ENCODE results near the gene ZDHHC11. TPM values are rescaled to one million over a fixed set of nuclear protein-coding genes. Genes with fewer than 3 reads are reported as not detected.
A peak's percentile ranks its signal among the peaks of the same experiment; 100 is the strongest.
"Not testable (repeated sequence)": the region's sequence is repeated elsewhere in the genome, so short reads cannot be mapped to it uniquely, and the experiment has no call there.

The ZDHHC11 gene
- polyA plus RNA-seq, 6 donors from 2014 or later = not detected

- no peaks in the 10 kb centered on the region for H3K9me3 Mint-ChIP-seq
- peak overlapping the region in 1 of 8 donors; percentile 1 for H3K4me3 Mint-ChIP-seq
- no peak for ATAC-seq (ENCODE audit: low read depth in 2 of 2)
- no peaks in the 10 kb centered on the region for H3K27me3 Mint-ChIP-seq
- peaks cover 7% of the 10 kb centered on the region in 2 donors for H3K36me3 Mint-ChIP-seq
- peaks cover 3 to 5% (median 4%) of the 10 kb centered on the region in 3 donors for H3K4me1 Mint-ChIP-seq
- peak overlapping the region in 1 of 6 donors; percentile 53 for H3K27ac Mint-ChIP-seq
- DNase-seq = no peak
These were observed 10.9 kb upstream of the ZDHHC11 start for GRCh38 chr5:861442-862366.

DNA sequence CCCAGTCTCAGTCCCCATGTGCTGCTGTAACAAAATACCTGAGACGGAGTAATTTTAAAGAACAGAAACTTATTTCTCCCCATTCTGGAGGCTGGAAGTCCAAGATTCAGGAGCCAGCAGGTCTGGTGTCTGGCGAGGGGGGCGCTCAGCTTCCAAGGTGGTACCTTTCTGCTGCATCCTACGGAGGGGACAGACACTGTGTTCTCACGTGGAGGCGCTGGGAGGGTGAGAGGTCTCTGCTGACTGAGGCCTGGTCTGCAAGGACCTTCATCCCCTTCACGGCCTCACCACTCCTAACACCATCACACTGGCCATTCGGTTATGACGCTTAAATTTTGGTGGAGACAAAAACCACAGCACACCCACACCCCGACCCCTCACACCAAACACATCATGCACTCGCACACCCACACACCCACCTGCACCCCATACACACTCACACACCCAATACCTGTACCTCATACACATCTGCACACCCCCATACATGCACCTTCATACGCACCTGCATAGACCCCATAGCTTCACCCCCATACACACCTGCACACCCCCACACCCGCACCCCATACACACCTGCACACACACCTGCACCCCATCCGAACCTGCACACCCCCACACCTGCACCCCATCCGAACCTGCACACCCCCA lies 9.8 kb upstream of the ZDHHC11 start:
- H3K27ac Mint-ChIP-seq = peak overlapping the region in 1 of 6 donors; percentile 69
- peaks cover 3 to 5% (median 4%) of the 10 kb centered on the region in 3 donors for H3K4me1 Mint-ChIP-seq
- ATAC-seq (ENCODE audit: low read depth in 2 of 2) = no peak
- H3K36me3 Mint-ChIP-seq = no peaks in the 10 kb centered on the region
- H3K9me3 Mint-ChIP-seq = no peaks in the 10 kb centered on the region
- DNase-seq = no peak
- H3K4me3 Mint-ChIP-seq = no peak overlapping the region
- no peaks in the 10 kb centered on the region for H3K27me3 Mint-ChIP-seq

- ATAC-seq (ENCODE audit: low read depth in 2 of 2) = no peak
- H3K36me3 Mint-ChIP-seq = no peaks in the 10 kb centered on the region
These were observed 9.1 kb upstream of the ZDHHC11 start for GRCh38 chr5:859798-860296.

DNA sequence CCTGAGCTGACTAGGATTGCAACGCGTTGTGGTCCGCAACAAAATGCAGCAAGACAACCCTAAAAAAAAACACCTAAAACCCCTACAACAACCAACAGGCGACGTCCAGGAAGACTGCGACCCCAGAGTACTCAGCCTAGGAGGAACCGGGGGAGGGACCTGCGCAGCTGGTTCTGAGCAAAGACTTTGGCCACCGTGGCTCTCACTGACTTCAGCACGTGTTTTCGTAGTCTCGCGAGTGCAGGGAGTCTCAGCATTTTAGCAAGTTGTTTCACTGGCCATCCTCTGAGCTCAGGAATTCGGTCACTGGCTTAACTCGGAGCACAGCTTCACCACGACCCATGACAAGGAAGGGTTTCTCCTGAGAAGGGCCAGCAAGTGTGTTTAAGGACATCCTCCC lies 8.6 kb upstream of the ZDHHC11 start:
- Mint-ChIP-seq H3K9me3 (no peaks in the 10 kb centered on the region), H3K4me1 (peaks cover 3 to 5% (median 4%) of the 10 kb centered on the region in 3 donors), H3K4me3 (no peak overlapping the region), H3K36me3 (no peaks in the 10 kb centered on the region), H3K27me3 (no peaks in the 10 kb centered on the region), H3K27ac (no peak overlapping the region)
- ATAC-seq (ENCODE audit: low read depth in 2 of 2) (no peak), DNase-seq (no peak)

More at GRCh38 chr5:859798-860296, 9.1 kb upstream of the ZDHHC11 start:
- H3K4me3 Mint-ChIP-seq = no peak overlapping the region
- peak overlapping the region in 1 of 6 donors; percentile 68 for H3K27ac Mint-ChIP-seq
- H3K9me3 Mint-ChIP-seq = no peaks in the 10 kb centered on the region
- peaks cover 3 to 5% (median 4%) of the 10 kb centered on the region in 3 donors for H3K4me1 Mint-ChIP-seq
- H3K27me3 Mint-ChIP-seq = no peaks in the 10 kb centered on the region
- no peak for DNase-seq

DNA sequence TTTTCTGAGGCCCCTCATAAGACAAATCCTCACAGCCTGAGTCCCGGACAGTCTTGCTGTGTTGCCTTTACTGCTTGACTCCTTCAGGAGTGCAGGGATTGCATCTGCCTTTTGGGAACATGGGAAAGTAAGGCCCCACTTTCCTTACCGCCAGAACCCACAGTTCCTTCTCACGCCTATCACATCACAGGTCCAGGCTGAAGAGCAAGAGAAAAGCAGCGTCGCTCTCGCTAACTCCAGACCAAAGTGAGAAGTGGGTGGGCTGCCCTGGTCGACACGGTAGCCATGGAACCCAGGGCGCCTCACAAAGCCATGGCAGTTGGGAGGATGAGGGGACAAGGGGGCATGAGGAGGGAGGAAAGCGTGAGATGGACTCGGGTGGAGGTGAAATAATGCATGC lies 7.9 kb upstream of the ZDHHC11 start:
- H3K9me3 Mint-ChIP-seq = no peaks in the 10 kb centered on the region
- H3K27ac Mint-ChIP-seq = peak overlapping the region in 3 of 6 donors; percentile 47 to 89 (median 56)
- ATAC-seq (ENCODE audit: low read depth in 2 of 2) (no peak), DNase-seq (no peak)
- H3K36me3 Mint-ChIP-seq = no peaks in the 10 kb centered on the region
- no peaks in the 10 kb centered on the region for H3K27me3 Mint-ChIP-seq
- peak overlapping the region in 1 of 8 donors; percentile 53 for H3K4me3 Mint-ChIP-seq
- peaks cover 3 to 5% (median 4%) of the 10 kb centered on the region in 3 donors for H3K4me1 Mint-ChIP-seq

- DNase-seq (no peak), ATAC-seq (ENCODE audit: low read depth in 2 of 2) (no peak)
- no peak overlapping the region for H3K27ac Mint-ChIP-seq
- H3K36me3 Mint-ChIP-seq = no peaks in the 10 kb centered on the region
- no peaks in the 10 kb centered on the region for H3K9me3 Mint-ChIP-seq
- H3K4me1 Mint-ChIP-seq = peaks cover 3 to 5% (median 4%) of the 10 kb centered on the region in 3 donors
- H3K4me3 Mint-ChIP-seq = no peak overlapping the region
- peaks cover 0 to 10% (median 4%) of the 10 kb centered on the region in 3 donors for H3K27me3 Mint-ChIP-seq
These were observed 6.0 kb upstream of the ZDHHC11 start for GRCh38 chr5:856531-857425.

DNA sequence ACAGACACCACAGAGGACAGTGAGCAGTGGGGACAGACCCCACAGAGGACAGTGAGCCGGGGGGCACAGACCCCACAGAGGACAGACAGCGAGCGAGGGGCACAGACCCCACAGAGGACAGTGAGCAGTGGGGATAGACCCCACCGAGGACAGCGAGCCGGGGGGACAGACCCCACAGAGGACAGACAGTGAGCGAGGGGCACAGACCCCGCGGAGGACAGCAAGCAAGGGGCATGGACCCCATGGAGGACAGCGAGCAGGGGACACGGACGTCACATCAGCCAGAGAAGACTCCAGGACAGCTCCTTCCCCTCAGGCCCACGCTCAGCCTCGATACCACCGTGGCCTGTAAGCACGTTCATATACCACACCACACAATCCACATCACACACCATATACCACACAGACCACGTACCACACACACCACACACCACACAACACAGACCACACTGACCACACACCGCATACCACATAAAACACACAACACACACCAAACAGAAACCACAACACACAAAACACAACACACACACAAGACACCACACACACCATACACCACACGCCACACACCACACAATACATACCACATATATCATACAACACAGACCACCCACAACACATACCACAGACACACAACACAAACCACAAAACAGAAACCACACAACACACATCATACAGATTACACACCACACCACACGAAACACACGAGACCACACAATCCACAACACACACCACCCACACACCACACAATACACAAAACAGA lies 5.2 kb upstream of the ZDHHC11 start:
- H3K27me3 Mint-ChIP-seq = peaks cover 0 to 12% (median 4%) of the 10 kb centered on the region in 3 donors
- H3K9me3 Mint-ChIP-seq = no peaks in the 10 kb centered on the region
- peak overlapping the region in 1 of 6 donors; percentile 81 for H3K27ac Mint-ChIP-seq
- peaks cover 3 to 5% (median 4%) of the 10 kb centered on the region in 3 donors for H3K4me1 Mint-ChIP-seq
- no peak overlapping the region for H3K4me3 Mint-ChIP-seq
- DNase-seq (no peak), ATAC-seq (ENCODE audit: low read depth in 2 of 2) (no peak)
- no peaks in the 10 kb centered on the region for H3K36me3 Mint-ChIP-seq

DNA sequence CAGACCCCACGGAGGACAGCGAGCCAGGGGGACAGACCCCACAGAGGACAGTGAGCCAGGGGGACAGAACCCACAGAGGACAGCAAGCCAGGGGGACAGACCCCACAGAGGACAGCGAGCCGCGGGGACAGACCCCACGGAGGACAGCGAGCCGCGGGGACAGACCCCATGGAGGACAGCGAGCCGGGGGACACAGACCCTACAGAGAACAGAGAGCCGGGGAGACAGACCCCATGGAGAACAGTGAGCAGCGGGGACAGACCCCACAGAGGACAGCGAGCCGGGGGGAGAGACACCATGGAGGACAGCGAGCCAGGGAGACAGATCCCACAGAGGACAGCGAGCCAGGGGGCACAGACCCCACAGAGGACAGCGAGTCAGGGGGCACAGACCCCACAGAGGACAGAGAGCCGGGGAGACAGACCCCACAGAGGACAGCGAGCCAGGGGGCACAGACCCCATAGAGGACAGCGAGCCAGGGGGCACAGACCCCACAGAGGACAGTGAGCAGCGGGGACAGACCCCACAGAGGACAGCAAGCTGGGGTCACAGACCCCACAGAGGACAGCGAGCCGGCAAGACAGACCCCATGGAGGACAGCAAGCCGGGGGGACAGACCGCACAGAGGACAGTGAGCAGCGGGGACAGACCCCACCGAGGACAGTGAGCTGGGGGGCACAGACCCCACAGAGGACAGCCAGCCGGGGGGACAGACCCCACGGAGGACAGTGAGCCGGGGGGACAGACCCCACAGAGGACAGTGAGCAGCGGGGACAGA lies 4.4 kb upstream of the ZDHHC11 start:
- H3K36me3 Mint-ChIP-seq = no peaks in the 10 kb centered on the region
- H3K27me3 Mint-ChIP-seq = peaks cover 0 to 12% (median 4%) of the 10 kb centered on the region in 3 donors
- H3K9me3 Mint-ChIP-seq = no peaks in the 10 kb centered on the region
- ATAC-seq (ENCODE audit: low read depth in 2 of 2) (no peak), DNase-seq (no peak)
- H3K27ac Mint-ChIP-seq = peak overlapping the region in 1 of 6 donors; percentile 81
- no peak overlapping the region for H3K4me3 Mint-ChIP-seq
- peaks cover 0 to 5% (median 0%) of the 10 kb centered on the region in 3 donors for H3K4me1 Mint-ChIP-seq

DNA sequence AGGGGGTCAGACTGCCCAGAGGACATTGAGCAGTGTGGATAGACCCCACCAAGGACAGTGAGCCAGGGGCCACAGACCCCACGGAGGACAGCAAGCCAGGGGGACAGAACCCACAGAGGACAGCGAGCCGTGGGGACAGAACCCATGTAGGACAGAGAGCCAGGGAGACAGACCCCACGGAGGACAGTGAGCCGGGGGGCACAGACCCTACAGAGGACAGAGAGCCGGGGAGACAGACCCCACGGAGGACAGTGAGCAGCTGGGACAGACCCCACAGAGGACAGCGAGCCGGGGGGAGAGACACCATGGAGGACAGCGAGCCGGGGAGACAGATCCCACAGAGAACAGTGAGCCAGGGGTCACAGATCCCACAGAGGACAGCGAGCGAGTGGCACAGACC lies 3.4 kb upstream of the ZDHHC11 start:
- Mint-ChIP-seq H3K36me3 (no peaks in the 10 kb centered on the region), H3K9me3 (no peaks in the 10 kb centered on the region), H3K4me1 (peaks cover 0 to 5% (median 0%) of the 10 kb centered on the region in 3 donors), H3K27ac (peak overlapping the region in 1 of 6 donors; percentile 44), H3K4me3 (no peak overlapping the region), H3K27me3 (peaks cover 0 to 12% (median 4%) of the 10 kb centered on the region in 3 donors)
- ATAC-seq (ENCODE audit: low read depth in 2 of 2) (no peak), DNase-seq (no peak)

DNA sequence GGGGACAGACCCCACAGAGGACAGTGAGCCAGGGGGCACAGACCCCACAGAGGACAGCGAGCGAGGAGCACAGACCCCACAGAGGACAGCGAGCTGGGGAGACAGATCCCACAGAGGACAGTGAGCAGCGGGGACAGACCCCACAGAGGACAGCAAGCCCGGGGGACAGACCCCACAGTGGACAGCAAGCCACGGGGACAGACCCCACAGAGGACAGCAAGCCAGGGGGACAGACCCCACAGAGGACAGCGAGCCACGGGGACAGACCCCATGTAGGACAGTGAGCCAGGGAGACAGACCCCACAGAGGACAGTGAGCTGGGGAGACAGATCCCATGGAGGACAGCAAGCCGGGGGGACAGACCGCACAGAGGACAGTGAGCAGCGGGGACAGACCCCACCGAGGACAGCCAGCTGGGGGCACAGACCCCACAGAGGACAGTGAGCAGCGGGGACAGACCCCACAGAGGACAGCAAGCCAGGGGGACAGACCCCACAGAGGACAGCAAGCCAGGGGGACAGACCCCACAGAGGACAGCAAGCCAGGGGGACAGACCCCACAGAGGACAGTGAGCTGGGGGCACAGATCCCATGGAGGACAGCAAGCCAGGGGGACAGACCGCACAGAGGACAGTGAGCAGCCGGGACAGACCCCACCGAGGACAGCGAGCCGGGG lies 2.8 kb upstream of the ZDHHC11 start:
- H3K4me1 Mint-ChIP-seq; H3K36me3 Mint-ChIP-seq; ATAC-seq (ENCODE audit: low read depth in 2 of 2); H3K4me3 Mint-ChIP-seq; DNase-seq; H3K9me3 Mint-ChIP-seq: not testable (repeated sequence)
- peak overlapping the region in 2 of 6 donors; percentile 7 to 44 for H3K27ac Mint-ChIP-seq
- peaks cover 0 to 12% (median 4%) of the 10 kb centered on the region in 3 donors for H3K27me3 Mint-ChIP-seq
